ENCODE data around the gene CCDC92B. TPM values are rescaled to one million over a fixed set of nuclear protein-coding genes. Genes with fewer than 3 reads are reported as not detected.

CCDC92B gene
- total RNA-seq, 1 experiment from 2014 or later, result 1.9 TPM

DNA sequence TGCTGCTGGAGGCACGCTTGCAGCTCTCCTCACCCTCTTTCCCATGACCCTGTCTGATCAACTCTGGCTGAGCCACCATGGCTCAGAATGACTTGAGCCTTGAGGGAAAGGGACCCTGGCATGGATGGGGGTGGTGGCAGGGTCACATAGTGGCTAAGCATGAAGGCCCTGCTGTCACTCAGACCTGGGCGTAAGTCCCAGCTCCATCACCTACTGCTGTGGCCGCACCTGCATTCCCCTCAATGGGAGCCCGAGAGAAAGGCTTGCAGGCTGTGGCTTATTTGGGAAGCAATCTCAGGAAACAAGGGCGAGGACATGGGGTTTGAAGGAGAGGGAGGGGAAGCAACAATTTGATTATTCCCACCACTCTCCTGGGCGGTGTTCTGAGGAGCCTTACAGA lies 29.0 kb upstream of the CCDC92B start:
- Histone ChIP-seq H3K27ac (no peak overlapping the region), H3K79me2 (ENCODE audit: low read depth) (no peaks in the 10 kb centered on the region), H3K9me3 (ENCODE audit: insufficient read depth, low read depth) (no peaks in the 10 kb centered on the region), H3F3A (ENCODE audit: insufficient read depth, low read depth) (no peaks in the 10 kb centered on the region), H3K27me3 (ENCODE audit: insufficient read depth, low read depth) (peaks cover 64% of the 10 kb centered on the region), H3K36me3 (ENCODE audit: low read depth) (no peaks in the 10 kb centered on the region), H3K4me1 (replicated peaks; ENCODE audit: insufficient read depth) (no peaks in the 10 kb centered on the region), H3K4me2 (no peak overlapping the region), H2AFZ (no peak overlapping the region), H3K4me3 (no peak overlapping the region), H4K20me1 (ENCODE audit: insufficient read depth) (no peaks in the 10 kb centered on the region), H3K9me2 (ENCODE audit: insufficient read depth) (no peaks in the 10 kb centered on the region)
- TF ChIP-seq, protein P1, sequence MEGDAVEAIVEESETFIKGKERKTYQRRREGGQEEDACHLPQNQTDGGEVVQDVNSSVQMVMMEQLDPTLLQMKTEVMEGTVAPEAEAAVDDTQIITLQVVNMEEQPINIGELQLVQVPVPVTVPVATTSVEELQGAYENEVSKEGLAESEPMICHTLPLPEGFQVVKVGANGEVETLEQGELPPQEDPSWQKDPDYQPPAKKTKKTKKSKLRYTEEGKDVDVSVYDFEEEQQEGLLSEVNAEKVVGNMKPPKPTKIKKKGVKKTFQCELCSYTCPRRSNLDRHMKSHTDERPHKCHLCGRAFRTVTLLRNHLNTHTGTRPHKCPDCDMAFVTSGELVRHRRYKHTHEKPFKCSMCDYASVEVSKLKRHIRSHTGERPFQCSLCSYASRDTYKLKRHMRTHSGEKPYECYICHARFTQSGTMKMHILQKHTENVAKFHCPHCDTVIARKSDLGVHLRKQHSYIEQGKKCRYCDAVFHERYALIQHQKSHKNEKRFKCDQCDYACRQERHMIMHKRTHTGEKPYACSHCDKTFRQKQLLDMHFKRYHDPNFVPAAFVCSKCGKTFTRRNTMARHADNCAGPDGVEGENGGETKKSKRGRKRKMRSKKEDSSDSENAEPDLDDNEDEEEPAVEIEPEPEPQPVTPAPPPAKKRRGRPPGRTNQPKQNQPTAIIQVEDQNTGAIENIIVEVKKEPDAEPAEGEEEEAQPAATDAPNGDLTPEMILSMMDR (conservative IDR thresholded peaks at IDR 0.05), result no peak
- TF ChIP-seq EZH2 (IDR thresholded peaks at IDR 0.05; ENCODE audit: low read depth), result no peak
- ChIA-PET CTCF (no interaction called here), POLR2A (ENCODE audit: unreplicated experiment) (interaction anchor here (0.5 kb wide), 1 partner anchor 41 kb away, joined by 16 read pairs; no protein-coding TSS in a partner anchor)
- intact Hi-C loops (cut with micrococcal nuclease; ENCODE audit: unreplicated experiment), result no loop called here
- no TSS peak for BruUV-seq (replicated peaks)
- no peak for DNase-seq

DNA sequence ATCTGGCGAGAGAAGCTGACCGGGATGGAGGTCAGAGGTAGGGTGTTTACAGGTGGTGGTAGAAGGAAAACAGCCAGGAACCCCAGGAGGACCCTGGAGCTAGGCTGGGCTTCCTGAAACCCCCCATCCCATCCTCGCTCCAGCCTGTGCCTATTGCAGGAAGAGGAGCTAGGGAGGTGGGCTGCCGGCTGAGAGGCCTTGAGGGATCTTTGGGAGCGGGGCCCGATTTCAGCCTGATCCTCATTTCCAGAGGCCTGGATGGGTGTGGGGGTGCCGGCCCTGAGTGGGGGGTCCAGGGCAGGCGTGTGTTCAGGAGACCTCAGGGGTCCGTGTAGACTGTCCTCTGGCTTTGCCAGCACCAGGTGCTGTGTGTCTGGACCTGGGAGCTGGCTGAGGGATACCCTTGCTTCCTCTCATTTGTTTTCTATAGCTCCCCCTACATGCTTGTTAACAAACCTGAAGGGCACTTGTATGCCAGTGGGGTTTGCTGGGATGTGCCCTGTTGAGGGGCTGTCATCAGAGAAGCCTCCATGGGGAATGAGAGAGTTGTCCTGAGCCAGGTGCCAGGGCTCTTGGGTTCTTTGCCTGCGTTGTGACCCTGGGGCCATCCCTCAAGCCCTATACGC lies 27.9 kb upstream of the CCDC92B start:
- DNase-seq, result no peak
- Histone ChIP-seq H3K4me3 (no peak overlapping the region), H4K20me1 (ENCODE audit: insufficient read depth) (no peaks in the 10 kb centered on the region), H3K79me2 (ENCODE audit: low read depth) (no peaks in the 10 kb centered on the region), H3K36me3 (ENCODE audit: low read depth) (no peaks in the 10 kb centered on the region), H3K27ac (no peak overlapping the region), H3K4me1 (replicated peaks; ENCODE audit: insufficient read depth) (no peaks in the 10 kb centered on the region), H3K27me3 (ENCODE audit: insufficient read depth, low read depth) (peaks cover 65% of the 10 kb centered on the region), H3K9me3 (ENCODE audit: insufficient read depth, low read depth) (no peaks in the 10 kb centered on the region), H3K4me2 (no peak overlapping the region), H3K9me2 (ENCODE audit: insufficient read depth) (no peaks in the 10 kb centered on the region), H2AFZ (no peak overlapping the region), H3F3A (ENCODE audit: insufficient read depth, low read depth) (no peaks in the 10 kb centered on the region)
- intact Hi-C loops (cut with micrococcal nuclease; ENCODE audit: unreplicated experiment), result no loop called here
- TF ChIP-seq EZH2 (IDR thresholded peaks at IDR 0.05; ENCODE audit: low read depth), result no peak
- TF ChIP-seq, protein P1 (conservative IDR thresholded peaks at IDR 0.05), result no peak
- no TSS peak for BruUV-seq (replicated peaks)
- POLR2A ChIA-PET (ENCODE audit: unreplicated experiment), result no interaction called here
- CTCF ChIA-PET, result no interaction called here

DNA sequence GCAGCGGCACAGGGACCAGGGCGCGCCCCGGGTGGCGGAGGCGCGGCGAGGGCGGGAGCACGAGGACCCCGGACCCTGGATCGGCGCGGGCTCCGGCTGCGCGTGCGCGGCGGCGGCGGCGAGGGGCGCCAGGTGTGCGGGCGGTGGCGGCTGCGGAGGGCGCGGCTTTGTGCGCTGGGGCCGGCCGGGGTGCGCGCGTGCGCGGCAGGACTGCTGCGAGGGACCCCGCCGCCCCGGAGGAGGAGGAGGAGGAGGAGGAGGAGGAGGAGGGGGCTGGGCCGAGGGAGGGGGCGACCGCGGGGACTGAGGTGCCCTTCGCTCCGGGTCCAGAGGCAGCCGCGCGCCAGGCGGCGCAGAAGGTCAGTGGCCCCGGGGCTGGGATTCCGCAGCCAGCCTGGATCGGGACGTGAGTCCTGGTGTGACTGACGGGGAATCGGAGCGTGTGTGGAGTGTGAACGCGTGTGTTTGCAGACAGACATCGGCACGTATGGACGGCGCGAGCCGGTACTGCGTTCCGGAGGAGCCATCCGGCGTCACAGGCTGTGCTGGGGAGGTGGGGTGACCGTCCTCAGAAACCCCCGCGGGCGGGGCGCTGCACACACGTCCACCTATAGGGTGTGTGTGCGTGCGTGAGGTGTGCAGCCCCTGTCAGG lies 27.3 kb upstream of the CCDC92B start:
- Histone ChIP-seq H3K27ac (no peak overlapping the region), H3K4me3 (no peak overlapping the region), H4K20me1 (ENCODE audit: insufficient read depth) (no peaks in the 10 kb centered on the region), H3K4me1 (replicated peaks; ENCODE audit: insufficient read depth) (no peaks in the 10 kb centered on the region), H3K9me2 (ENCODE audit: insufficient read depth) (no peaks in the 10 kb centered on the region), H3K4me2 (no peak overlapping the region), H2AFZ (no peak overlapping the region), H3K36me3 (ENCODE audit: low read depth) (no peaks in the 10 kb centered on the region), H3F3A (ENCODE audit: insufficient read depth, low read depth) (no peaks in the 10 kb centered on the region), H3K27me3 (ENCODE audit: insufficient read depth, low read depth) (peaks cover 69% of the 10 kb centered on the region), H3K9me3 (ENCODE audit: insufficient read depth, low read depth) (no peaks in the 10 kb centered on the region), H3K79me2 (ENCODE audit: low read depth) (no peaks in the 10 kb centered on the region)
- BruUV-seq (replicated peaks), result no TSS peak
- intact Hi-C loops (cut with micrococcal nuclease; ENCODE audit: unreplicated experiment), result no loop called here
- CTCF ChIA-PET, result no interaction called here
- POLR2A ChIA-PET (ENCODE audit: unreplicated experiment), result no interaction called here
- DNase-seq, result no peak
- no peak for TF ChIP-seq EZH2 (IDR thresholded peaks at IDR 0.05; ENCODE audit: low read depth)
- TF ChIP-seq, protein P1 (conservative IDR thresholded peaks at IDR 0.05), result no peak
